ENCODE results near the gene MOB3B.

DNA sequence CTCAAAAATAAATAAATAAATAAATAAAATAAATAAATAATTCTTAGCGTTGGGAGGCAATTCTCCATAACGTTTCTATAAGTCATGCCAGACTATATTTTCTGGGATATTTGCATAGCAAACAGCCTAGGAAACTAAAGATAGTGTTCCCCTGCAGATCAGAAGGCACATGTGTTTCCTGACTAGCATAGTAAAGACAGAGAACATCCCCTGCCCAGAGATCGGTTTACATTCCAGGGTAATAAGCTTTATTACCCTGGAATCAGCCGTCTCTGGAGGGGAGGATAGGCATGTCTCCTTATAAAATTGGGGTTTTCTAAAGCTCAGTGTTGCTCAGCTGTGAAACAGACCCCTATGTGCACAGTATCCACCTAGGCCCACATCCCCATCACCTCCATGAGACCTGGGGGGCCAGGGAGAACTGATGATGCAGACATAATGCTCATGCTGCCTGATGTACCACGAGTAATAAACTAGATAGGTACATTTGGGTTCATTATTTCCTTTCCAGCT is 42.4 kb downstream of the MOB3B start:
- TF ChIP-seq CTCF (IDR thresholded peaks at IDR 0.05 in 2 of 3, conservative IDR thresholded peaks at IDR 0.05 in 1 of 3; ENCODE audit: control insufficient read depth in 2 of 3, extremely low read depth in 1 of 3, insufficient read depth in 1 of 3, low read depth in 3 of 3, low read length in 3 of 3) = no peak
- TF ChIP-seq, protein P1, sequence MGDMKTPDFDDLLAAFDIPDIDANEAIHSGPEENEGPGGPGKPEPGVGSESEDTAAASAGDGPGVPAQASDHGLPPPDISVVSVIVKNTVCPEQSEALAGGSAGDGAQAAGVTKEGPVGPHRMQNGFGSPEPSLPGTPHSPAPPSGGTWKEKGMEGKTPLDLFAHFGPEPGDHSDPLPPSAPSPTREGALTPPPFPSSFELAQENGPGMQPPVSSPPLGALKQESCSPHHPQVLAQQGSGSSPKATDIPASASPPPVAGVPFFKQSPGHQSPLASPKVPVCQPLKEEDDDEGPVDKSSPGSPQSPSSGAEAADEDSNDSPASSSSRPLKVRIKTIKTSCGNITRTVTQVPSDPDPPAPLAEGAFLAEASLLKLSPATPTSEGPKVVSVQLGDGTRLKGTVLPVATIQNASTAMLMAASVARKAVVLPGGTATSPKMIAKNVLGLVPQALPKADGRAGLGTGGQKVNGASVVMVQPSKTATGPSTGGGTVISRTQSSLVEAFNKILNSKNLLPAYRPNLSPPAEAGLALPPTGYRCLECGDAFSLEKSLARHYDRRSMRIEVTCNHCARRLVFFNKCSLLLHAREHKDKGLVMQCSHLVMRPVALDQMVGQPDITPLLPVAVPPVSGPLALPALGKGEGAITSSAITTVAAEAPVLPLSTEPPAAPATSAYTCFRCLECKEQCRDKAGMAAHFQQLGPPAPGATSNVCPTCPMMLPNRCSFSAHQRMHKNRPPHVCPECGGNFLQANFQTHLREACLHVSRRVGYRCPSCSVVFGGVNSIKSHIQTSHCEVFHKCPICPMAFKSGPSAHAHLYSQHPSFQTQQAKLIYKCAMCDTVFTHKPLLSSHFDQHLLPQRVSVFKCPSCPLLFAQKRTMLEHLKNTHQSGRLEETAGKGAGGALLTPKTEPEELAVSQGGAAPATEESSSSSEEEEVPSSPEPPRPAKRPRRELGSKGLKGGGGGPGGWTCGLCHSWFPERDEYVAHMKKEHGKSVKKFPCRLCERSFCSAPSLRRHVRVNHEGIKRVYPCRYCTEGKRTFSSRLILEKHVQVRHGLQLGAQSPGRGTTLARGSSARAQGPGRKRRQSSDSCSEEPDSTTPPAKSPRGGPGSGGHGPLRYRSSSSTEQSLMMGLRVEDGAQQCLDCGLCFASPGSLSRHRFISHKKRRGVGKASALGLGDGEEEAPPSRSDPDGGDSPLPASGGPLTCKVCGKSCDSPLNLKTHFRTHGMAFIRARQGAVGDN (IDR thresholded peaks at IDR 0.05) = no peak
- TF ChIP-seq POLR2A (IDR thresholded peaks at IDR 0.05; ENCODE audit: low read depth, low read length) = no peak
- TF ChIP-seq SIN3A (IDR thresholded peaks at IDR 0.05; ENCODE audit: low read depth, low read length) = no peak
- no peak for TF ChIP-seq HDGF (IDR thresholded peaks at IDR 0.05)
- no peak for TF ChIP-seq MTA3 (IDR thresholded peaks at IDR 0.05; ENCODE audit: borderline replicate concordance, low read length)

All from GM12878 (cell line).